ENCODE results near the gene UBE2Q2. TPM values are rescaled to one million over a fixed set of nuclear protein-coding genes. Genes with fewer than 3 reads are reported as not detected.
"Not testable (repeated sequence)": the region's sequence is repeated elsewhere in the genome, so short reads cannot be mapped to it uniquely, and the experiment has no call there.

The UBE2Q2 gene
- total RNA-seq, 1 donor from 2014 or later: 23.2 TPM

DNA sequence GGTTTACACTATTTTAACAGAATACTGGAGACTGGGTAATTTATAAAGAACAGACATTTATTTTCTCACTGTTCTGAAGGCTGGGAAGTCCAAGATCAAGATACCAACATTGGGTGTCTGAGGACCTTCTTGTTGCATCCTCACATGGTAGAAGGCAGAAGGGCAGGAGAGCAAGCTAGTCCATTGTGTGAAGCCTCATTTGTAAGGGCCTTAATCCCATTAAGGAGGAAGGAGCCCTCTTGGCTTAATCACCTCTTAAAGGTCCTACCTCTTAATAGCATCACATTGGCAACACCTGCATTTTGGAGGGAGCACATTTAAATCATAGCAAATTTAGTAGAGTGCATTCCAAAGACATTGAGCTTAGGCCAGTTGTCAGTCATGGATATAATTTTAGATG is 26.2 kb downstream of the UBE2Q2 start:
- no peaks in the 10 kb centered on the region for H3K27me3 Mint-ChIP-seq
- H3K9me3 Mint-ChIP-seq: no peaks in the 10 kb centered on the region
- H3K4me1 Mint-ChIP-seq: peaks cover 41% of the 10 kb centered on the region
- ATAC-seq (ENCODE audit: low read depth) (no peak), DNase-seq (no peak)
- ChIA-PET CTCF (no interaction called here), POLR2A (interaction anchor here (1.6 kb wide), 1 partner anchor 26 kb away, joined by 5 read pairs; the partner anchor contains the start of gene UBE2Q2)
- TF ChIP-seq, protein P1, sequence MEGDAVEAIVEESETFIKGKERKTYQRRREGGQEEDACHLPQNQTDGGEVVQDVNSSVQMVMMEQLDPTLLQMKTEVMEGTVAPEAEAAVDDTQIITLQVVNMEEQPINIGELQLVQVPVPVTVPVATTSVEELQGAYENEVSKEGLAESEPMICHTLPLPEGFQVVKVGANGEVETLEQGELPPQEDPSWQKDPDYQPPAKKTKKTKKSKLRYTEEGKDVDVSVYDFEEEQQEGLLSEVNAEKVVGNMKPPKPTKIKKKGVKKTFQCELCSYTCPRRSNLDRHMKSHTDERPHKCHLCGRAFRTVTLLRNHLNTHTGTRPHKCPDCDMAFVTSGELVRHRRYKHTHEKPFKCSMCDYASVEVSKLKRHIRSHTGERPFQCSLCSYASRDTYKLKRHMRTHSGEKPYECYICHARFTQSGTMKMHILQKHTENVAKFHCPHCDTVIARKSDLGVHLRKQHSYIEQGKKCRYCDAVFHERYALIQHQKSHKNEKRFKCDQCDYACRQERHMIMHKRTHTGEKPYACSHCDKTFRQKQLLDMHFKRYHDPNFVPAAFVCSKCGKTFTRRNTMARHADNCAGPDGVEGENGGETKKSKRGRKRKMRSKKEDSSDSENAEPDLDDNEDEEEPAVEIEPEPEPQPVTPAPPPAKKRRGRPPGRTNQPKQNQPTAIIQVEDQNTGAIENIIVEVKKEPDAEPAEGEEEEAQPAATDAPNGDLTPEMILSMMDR (IDR thresholded peaks at IDR 0.05): no peak
- H3K4me3 Mint-ChIP-seq: peak overlapping the region; percentile 38
- H3K27ac Mint-ChIP-seq: peak overlapping the region; percentile 62
- intact Hi-C loops (cut with micrococcal nuclease): loop anchor here (2.0 to 5.0 kb wide), 2 partner anchors 27 to 33 kb away; partner anchors contain the start of genes FBXO22 and UBE2Q2
- H3K36me3 Mint-ChIP-seq (ENCODE audit: low read depth): peaks cover 38% of the 10 kb centered on the region

DNA sequence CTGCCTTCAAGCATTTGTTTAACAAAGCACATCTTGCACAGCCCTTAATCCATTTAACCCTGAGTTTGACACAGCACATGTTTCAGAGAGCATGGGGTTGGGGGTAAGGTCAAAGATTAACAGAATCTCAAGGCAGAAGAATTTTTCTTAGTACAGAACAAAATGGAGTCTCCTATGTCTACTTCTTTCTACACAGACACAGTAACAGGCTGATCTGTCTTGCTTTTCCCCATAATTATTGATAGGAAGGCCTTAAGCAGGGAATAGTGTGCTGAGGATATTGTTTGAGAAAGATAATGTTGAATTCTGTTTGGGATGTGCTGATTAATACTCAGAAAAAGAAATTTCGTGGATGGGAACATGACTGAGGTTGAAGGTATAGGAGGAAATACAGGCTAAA is 28.3 kb downstream of the UBE2Q2 start:
- H3K36me3 Mint-ChIP-seq (ENCODE audit: low read depth): peaks cover 45% of the 10 kb centered on the region
- DNase-seq; CTCF ChIA-PET; POLR2A ChIA-PET; H3K4me3 Mint-ChIP-seq; H3K27me3 Mint-ChIP-seq; H3K27ac Mint-ChIP-seq; H3K9me3 Mint-ChIP-seq; ATAC-seq (ENCODE audit: low read depth); intact Hi-C loops (cut with micrococcal nuclease): not testable (repeated sequence)
- peaks cover 31% of the 10 kb centered on the region for H3K4me1 Mint-ChIP-seq

DNA sequence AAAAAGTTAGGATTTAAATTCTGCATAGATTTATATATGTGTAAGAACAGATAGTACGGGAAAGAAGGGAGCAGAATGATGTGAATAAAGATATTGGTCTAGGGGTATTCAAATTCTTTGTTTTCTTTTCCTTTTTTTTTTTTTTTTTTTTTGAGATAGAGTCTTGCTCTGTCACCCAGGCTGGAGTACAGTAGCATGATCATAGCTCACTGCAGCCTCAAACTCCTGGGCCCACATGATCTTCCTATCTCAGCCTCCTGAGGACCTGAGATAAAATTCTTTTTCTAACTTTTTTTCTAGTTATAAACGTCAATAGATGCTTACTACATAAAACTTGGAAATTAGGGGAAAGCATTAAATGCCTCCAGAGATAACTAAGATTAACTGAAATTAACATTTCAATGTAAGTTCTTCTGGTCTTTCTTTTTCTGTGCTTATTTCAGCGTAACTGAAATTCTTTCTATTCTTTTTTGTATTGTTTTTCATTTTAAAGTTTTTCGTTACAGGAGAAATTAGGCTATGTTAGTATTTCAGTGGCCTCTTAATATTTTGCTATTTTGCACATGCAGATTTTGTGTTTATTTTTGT is 29.2 kb downstream of the UBE2Q2 start:
- Mint-ChIP-seq H3K4me1 (peaks cover 22% of the 10 kb centered on the region), H3K4me3 (no peak overlapping the region), H3K9me3 (no peaks in the 10 kb centered on the region), H3K36me3 (ENCODE audit: low read depth) (peaks cover 47% of the 10 kb centered on the region), H3K27ac (no peak overlapping the region), H3K27me3 (no peaks in the 10 kb centered on the region)
- DNase-seq (no peak), ATAC-seq (ENCODE audit: low read depth) (no peak)
- TF ChIP-seq, protein P1 (IDR thresholded peaks at IDR 0.05): no peak
- ChIA-PET POLR2A (no interaction called here), CTCF (no interaction called here)
- intact Hi-C loops (cut with micrococcal nuclease): no loop called here

DNA sequence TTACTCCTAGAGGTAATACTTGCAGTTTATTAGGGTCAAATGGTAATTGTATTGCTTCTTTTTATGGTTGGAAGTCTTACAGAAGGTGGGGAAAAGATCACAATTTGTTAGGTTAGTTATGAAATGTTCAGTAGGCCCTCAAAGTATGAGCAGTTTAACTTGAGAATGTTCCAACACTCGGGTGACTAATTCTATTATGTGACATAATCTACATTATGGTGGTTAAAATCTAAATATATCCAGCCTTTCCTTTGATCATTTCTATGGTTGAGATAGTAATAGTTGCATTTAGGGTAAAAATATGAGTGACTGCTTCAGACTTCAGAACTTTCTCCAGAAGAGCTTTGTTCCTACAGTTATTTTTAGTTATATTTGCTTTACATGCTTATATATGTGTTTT is 40.8 kb downstream of the UBE2Q2 start:
- no peak overlapping the region for H3K4me3 Mint-ChIP-seq
- H3K27ac Mint-ChIP-seq: no peak overlapping the region
- DNase-seq: no peak
- no peaks in the 10 kb centered on the region for H3K4me1 Mint-ChIP-seq
- peaks cover 56% of the 10 kb centered on the region for H3K36me3 Mint-ChIP-seq (ENCODE audit: low read depth)
- no peak for ATAC-seq (ENCODE audit: low read depth)
- TF ChIP-seq, protein P1 (IDR thresholded peaks at IDR 0.05): no peak
- no peaks in the 10 kb centered on the region for H3K9me3 Mint-ChIP-seq
- no peaks in the 10 kb centered on the region for H3K27me3 Mint-ChIP-seq
- ChIA-PET POLR2A (no interaction called here), CTCF (interaction anchor here (0.6 to 1.3 kb wide), 3 partner anchors 10 to 74 kb away, joined by 3 to 4 read pairs (median 4); no protein-coding TSS in a partner anchor)
- intact Hi-C loops (cut with micrococcal nuclease): no loop called here

DNA sequence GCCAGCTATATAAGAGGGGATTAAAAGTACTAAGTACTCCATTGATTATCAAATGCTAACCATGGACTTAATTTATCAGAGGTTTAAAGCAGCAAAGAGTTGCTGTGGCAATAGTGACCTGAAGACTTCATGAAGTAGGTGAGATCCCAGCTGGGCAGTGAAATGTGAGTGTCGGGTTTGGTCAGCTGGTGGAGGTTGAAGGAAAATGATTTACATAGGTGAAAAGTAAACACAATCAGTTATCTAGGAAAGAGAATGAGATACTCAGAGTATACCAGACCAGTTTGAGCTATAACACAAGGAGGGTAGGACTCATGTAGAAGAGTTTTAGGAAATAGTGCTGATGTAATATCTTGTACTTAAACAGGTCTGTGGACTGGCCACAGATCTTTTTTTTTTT is 43.9 kb downstream of the UBE2Q2 start:
- ChIA-PET CTCF (no interaction called here), POLR2A (no interaction called here)
- Mint-ChIP-seq H3K9me3 (no peaks in the 10 kb centered on the region), H3K27ac (no peak overlapping the region), H3K36me3 (ENCODE audit: low read depth) (peaks cover 52% of the 10 kb centered on the region), H3K4me1 (no peaks in the 10 kb centered on the region), H3K27me3 (no peaks in the 10 kb centered on the region), H3K4me3 (no peak overlapping the region)
- ATAC-seq (ENCODE audit: low read depth) (no peak), DNase-seq (no peak)
- intact Hi-C loops (cut with micrococcal nuclease): no loop called here
- TF ChIP-seq, protein P1 (IDR thresholded peaks at IDR 0.05): no peak

DNA sequence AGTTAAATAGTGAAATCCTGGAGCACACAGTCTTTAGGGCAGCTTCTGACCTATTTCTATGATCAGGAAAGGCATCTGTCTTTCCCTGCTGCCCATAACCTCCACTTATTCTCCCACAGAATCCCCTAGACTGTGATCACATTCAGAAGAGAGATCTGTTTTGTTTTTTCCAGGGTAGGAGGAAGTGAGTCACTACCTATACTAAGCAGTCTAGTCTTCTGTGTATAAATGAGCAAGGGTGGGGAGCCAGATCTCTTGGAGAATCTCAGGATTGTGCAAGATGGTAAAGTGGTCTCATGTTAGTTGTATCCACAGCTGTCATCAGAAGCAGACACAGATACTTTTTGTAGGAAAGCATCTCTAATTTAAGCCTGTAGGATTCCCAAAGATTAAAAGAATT is 48.6 kb downstream of the UBE2Q2 start:
- POLR2A ChIA-PET: no interaction called here
- DNase-seq (no peak), ATAC-seq (ENCODE audit: low read depth) (no peak)
- Mint-ChIP-seq H3K27ac (no peak overlapping the region), H3K9me3 (no peaks in the 10 kb centered on the region), H3K4me3 (no peak overlapping the region), H3K4me1 (no peaks in the 10 kb centered on the region), H3K36me3 (ENCODE audit: low read depth) (peaks cover 41% of the 10 kb centered on the region), H3K27me3 (no peaks in the 10 kb centered on the region)
- intact Hi-C loops (cut with micrococcal nuclease): no loop called here
- TF ChIP-seq, protein P1 (IDR thresholded peaks at IDR 0.05): no peak
- CTCF ChIA-PET: no interaction called here
